Endothelial cell of umbilical vein (primary cell): ENCODE data around the gene TES. TPM values are rescaled to one million over a fixed set of nuclear protein-coding genes. Genes with fewer than 3 reads are reported as not detected.

Experiments used
- BruUV-seq: library from RNA; stranded (reverse); fragments of 400-500 nt; replicated peaks from 2 replicates; lab custom pipeline; 2021; lab: Mats Ljungman, UMichigan
- CTCF ChIA-PET: fragments of 300-600, 350-600 bp; sonication (Branson Sonifier 250); formaldehyde crosslinking; loops from one replicate; lab custom pipeline; 2021; ENCODE audit warnings: antibody characterized with exemption, inconsistent platforms; lab: Charles Lee
- POLR2A ChIA-PET: fragments of 300-600, 350-600 bp; sonication (Branson Sonifier 250); formaldehyde crosslinking; loops from one replicate; lab custom pipeline; 2021; ENCODE audit warnings: antibody characterized with exemption, inconsistent platforms; lab: Charles Lee
- DNase-seq: peaks from one replicate; pipeline ENCODE4 v3.0.0-alpha.2; 2011; ENCODE audit warnings: low read depth, low spot score
- FAIRE-seq: peaks from 2 replicates; lab custom pipeline; 2011; peaks lifted over from hg19 to GRCh38; lab: Jason Lieb, UNC
- H2AFZ ChIP-seq: 2 replicates; pipeline ENCODE4 v1.6.0; 2012; ENCODE audit warnings: low read depth, low read length, control low read depth, inconsistent platforms
- H3K27ac ChIP-seq: 2 replicates; pipeline ENCODE4 v1.5.1; 2011; ENCODE audit warnings: low read depth, mild to moderate bottlenecking, control low read depth, low read length, moderate library complexity; ENCODE audit not compliant: insufficient read depth
- H3K27me3 ChIP-seq, 2 experiments: 2 replicates each; pipeline versions ENCODE4 v1.6.0 to v1.6.1; 2011; ENCODE audit warnings: low read length in 2 of 2, mixed read lengths in 1 of 2; ENCODE audit not compliant: control insufficient read depth in 2 of 2, insufficient read depth in 2 of 2
- H3K36me3 ChIP-seq, 2 experiments: 2 replicates in 1 of 2; 3 replicates in 1 of 2; pipeline ENCODE4 v1.5.1; 2011; ENCODE audit warnings: low read length in 2 of 2, mild to moderate bottlenecking in 1 of 2, moderate library complexity in 1 of 2; ENCODE audit not compliant: control insufficient read depth in 2 of 2, insufficient read depth in 2 of 2; ENCODE audit errors: extremely low read depth in 1 of 2
- H3K4me1 ChIP-seq: 3 replicates; pipeline ENCODE4 v1.5.1; 2011; ENCODE audit warnings: mild to moderate bottlenecking, low read length; ENCODE audit not compliant: control insufficient read depth, insufficient read depth; ENCODE audit errors: extremely low read depth
- H3K4me2 ChIP-seq: 2 replicates; pipeline ENCODE4 v1.6.1; 2011; ENCODE audit warnings: low read length, control low read depth, mixed read lengths; ENCODE audit not compliant: insufficient read depth
- H3K4me3 ChIP-seq, 3 experiments: fragments of 200-600 bp in 1 of 3; sonication (generic), shearing (Covaris generic) in 1 of 3; replicated peaks in 1 of 3; 2 replicates each; pipeline ENCODE4 v1.5.1; 2011 to 2016; ENCODE audit warnings: control low read depth in 3 of 3, low read length in 3 of 3, mild to moderate bottlenecking in 2 of 3, inconsistent platforms in 1 of 3, low read depth in 1 of 3, moderate library complexity in 1 of 3; ENCODE audit not compliant: insufficient read depth in 1 of 3
- H3K79me2 ChIP-seq: 2 replicates; pipeline ENCODE4 v1.6.0; 2012; ENCODE audit warnings: low read length, inconsistent platforms; ENCODE audit not compliant: control insufficient read depth, insufficient read depth
- H3K9ac ChIP-seq: replicated peaks from 2 replicates; pipeline ENCODE3; 2011; ENCODE audit warnings: low read length, control low read depth; ENCODE audit not compliant: insufficient read depth; ENCODE audit errors: extremely low read depth
- H3K9me1 ChIP-seq: replicated peaks from 3 replicates; pipeline ENCODE4 v1.6.0; 2011; ENCODE audit warnings: mild to moderate bottlenecking, low read length; ENCODE audit not compliant: control insufficient read depth, insufficient read depth; ENCODE audit errors: extremely low read depth
- H3K9me3 ChIP-seq: replicated peaks from 2 replicates; pipeline ENCODE4 v1.5.1; 2012; ENCODE audit warnings: low read length, inconsistent platforms; ENCODE audit not compliant: control insufficient read depth, insufficient read depth
- H4K20me1 ChIP-seq: replicated peaks from 2 replicates; pipeline ENCODE3; 2011; ENCODE audit warnings: mild to moderate bottlenecking, low read length; ENCODE audit not compliant: control insufficient read depth, insufficient read depth; ENCODE audit errors: extremely low read depth
- EZH2 ChIP-seq: IDR thresholded peaks from 2 replicates; pipeline ENCODE4 v1.6.1; 2012; ENCODE audit warnings: borderline replicate concordance, low read depth, mild to moderate bottlenecking, moderate library complexity, low read length, inconsistent platforms; ENCODE audit not compliant: severe bottlenecking
- FOS ChIP-seq: IDR thresholded peaks from 2 replicates; pipeline ENCODE4 v1.6.1; 2011; ENCODE audit warnings: mild to moderate bottlenecking, low read length, moderate library complexity, borderline replicate concordance; ENCODE audit not compliant: insufficient read depth
- GATA2 ChIP-seq: IDR thresholded peaks from 2 replicates; pipeline ENCODE4 v1.7.0; 2011; ENCODE audit warnings: low read depth, mild to moderate bottlenecking, moderate library complexity, mixed read lengths, low read length; ENCODE audit not compliant: insufficient read length, insufficient read depth
- MYC ChIP-seq: IDR thresholded peaks from one replicate; pipeline ENCODE4 v1.6.1; 2011; ENCODE audit warnings: mild to moderate bottlenecking, low read depth, low read length
- dilution Hi-C: fragments of 300-500 bp; cut with MboI; formaldehyde crosslinking; loops from one replicate; pipeline ENCODE4 v1.15.0; 2019; ENCODE audit warnings: low sequenced_read_pairs; ENCODE audit not compliant: extremely low pct_ligation_motif_present
- intact Hi-C: fragments of 100-400 bp; cut with micrococcal nuclease; formaldehyde crosslinking; loops from one replicate; pipeline ENCODE4 v1.10.0; 2022
- polyA plus RNA-seq, 4 experiments: library from polyadenylated mRNA; depleted of rRNA in 3 of 4; stranded (reverse) in 3 of 4; unstranded in 1 of 4; fragments of >200 nt; gene quantifications; 2 replicates each; pipeline versions ENCODE4 v1.2.1 to v1.2.3, GENCODE V29; 2011 to 2012; ENCODE audit warnings: missing spikeins in 1 of 4
- total RNA-seq: library from RNA; stranded (reverse); gene quantifications from 2 replicates; pipeline ENCODE4 v1.2.3, GENCODE V29; 2021
- TF ChIP-seq, protein P1 (sequence below), 2 donors: IDR thresholded peaks; 1 replicate in 1 of 2; 2 replicates in 1 of 2; pipeline ENCODE4 v1.5.1; 2011; ENCODE audit warnings: low read length in 2 of 2, mild to moderate bottlenecking in 2 of 2, moderate library complexity in 2 of 2, control low read depth in 1 of 2, inconsistent platforms in 1 of 2, low read depth in 1 of 2; ENCODE audit not compliant: insufficient read depth in 1 of 2; ENCODE audit errors: extremely low read depth in 1 of 2

Gene TES
- total and polyA plus RNA-seq, 2 donors (not counting 3 experiments of a cell fraction or from before 2014, with no cell fraction given), result 35.3 to 50.5 TPM

DNA sequence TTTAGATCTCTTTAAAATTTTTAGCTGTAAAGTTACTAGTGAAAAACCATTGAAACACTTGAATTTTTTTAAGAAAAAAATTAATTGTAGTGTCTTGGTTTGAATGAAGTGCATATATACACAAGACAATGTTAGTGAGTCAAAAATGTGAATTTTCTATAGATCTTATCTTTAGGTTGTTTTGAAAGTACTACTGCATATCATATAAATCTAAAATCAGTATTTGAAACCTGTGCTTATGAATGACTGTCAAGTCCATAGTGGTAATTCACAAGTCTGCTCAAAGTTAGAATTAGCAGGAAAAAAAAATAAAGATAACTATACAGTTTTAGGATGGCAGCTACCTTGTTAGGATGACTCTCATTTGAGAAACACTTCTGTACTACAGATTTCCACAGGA is 25.0 kb downstream of the TES start:
- H3K4me1 ChIP-seq, result peaks cover 11% of the 10 kb centered on the region
- DNase-seq, result no peak
- intact Hi-C loops (loop anchor here (5.0 kb wide), 1 partner anchor 572 kb away; no protein-coding TSS in a partner anchor), dilution Hi-C loops (no loop called here)
- H3K36me3 ChIP-seq, result peaks cover 6 to 18% of the 10 kb centered on the region in 2 experiments
- H4K20me1 ChIP-seq, result peaks cover 3% of the 10 kb centered on the region
- no peak overlapping the region for H3K27ac ChIP-seq
- no peaks in the 10 kb centered on the region for H3K27me3 ChIP-seq
- FAIRE-seq, result no peak
- no peak overlapping the region for H2AFZ ChIP-seq
- H3K9me1 ChIP-seq, result peaks cover 3% of the 10 kb centered on the region
- no peaks in the 10 kb centered on the region for H3K9me3 ChIP-seq
- H3K9ac ChIP-seq, result no peak overlapping the region
- H3K4me2 ChIP-seq, result no peak overlapping the region
- H3K79me2 ChIP-seq, result peaks cover 45% of the 10 kb centered on the region
- no TSS peak for BruUV-seq
- POLR2A ChIA-PET, result interaction anchor here (1.7 kb wide), 1 partner anchor 55 kb away, joined by 7 read pairs; no protein-coding TSS in a partner anchor
- H3K4me3 ChIP-seq, result no peak overlapping the region
- TF ChIP-seq MYC (no peak), FOS (no peak), GATA2 (no peak), EZH2 (no peak)
- CTCF ChIA-PET, result interaction anchor here (0.7 to 15.5 kb wide), 20 partner anchors 9 to 357 kb away, joined by 3 to 462 read pairs (median 10); partner anchors contain the start of gene TES

DNA sequence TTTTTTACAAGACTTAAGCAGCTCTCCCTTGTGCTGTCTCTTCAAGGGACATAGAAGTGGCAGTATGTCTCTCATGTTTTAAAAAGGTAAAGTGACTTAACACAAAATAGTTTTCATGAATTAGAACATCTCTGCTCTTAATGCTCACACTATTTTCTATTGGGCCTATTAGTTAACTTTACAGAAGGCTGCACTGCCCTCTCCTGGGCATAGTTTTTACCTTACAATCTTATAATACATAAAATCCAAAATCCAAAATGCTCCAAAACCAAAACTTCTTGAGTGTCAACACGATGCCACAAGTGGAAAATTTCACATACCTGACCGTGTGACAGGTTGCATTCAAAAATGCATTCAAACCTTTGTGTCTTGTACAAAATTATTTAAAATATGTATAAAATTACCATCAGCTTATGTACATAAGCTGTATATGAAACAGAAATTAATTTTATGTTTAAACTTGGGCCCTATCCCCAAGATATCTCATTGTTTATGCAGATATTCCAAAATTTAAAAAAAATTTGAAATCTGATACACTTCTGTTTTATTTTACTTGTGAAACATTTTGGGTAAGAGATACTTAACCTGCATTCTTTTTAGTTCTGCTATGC is 25.8 kb downstream of the TES start:
- FAIRE-seq (peak; percentile 35), DNase-seq (peak; percentile 74)
- Histone ChIP-seq H3K9ac (no peak overlapping the region), H3K4me2 (no peak overlapping the region), H3K9me1 (peaks cover 3% of the 10 kb centered on the region), H2AFZ (no peak overlapping the region), H3K36me3 (peaks cover 6 to 19% of the 10 kb centered on the region in 2 experiments), H3K9me3 (no peaks in the 10 kb centered on the region), H3K27me3 (no peaks in the 10 kb centered on the region), H3K4me1 (peaks cover 11% of the 10 kb centered on the region), H3K4me3 (no peak overlapping the region), H3K27ac (no peak overlapping the region), H3K79me2 (peaks cover 38% of the 10 kb centered on the region), H4K20me1 (peaks cover under 1% of the 10 kb centered on the region)
- no TSS peak for BruUV-seq
- dilution Hi-C loops, result no loop called here
- ChIA-PET CTCF (interaction anchor here (0.7 to 15.5 kb wide), 31 partner anchors 8 to 356 kb away, joined by 3 to 462 read pairs (median 5); partner anchors contain the start of gene TES), POLR2A (interaction anchor here (1.7 kb wide), 1 partner anchor 56 kb away, joined by 7 read pairs; no protein-coding TSS in a partner anchor)
- intact Hi-C loops, result loop anchor here (1.0 to 5.0 kb wide), 4 partner anchors 56 to 571 kb away; no protein-coding TSS in a partner anchor
- TF ChIP-seq FOS, result no peak
- TF ChIP-seq, protein P1, sequence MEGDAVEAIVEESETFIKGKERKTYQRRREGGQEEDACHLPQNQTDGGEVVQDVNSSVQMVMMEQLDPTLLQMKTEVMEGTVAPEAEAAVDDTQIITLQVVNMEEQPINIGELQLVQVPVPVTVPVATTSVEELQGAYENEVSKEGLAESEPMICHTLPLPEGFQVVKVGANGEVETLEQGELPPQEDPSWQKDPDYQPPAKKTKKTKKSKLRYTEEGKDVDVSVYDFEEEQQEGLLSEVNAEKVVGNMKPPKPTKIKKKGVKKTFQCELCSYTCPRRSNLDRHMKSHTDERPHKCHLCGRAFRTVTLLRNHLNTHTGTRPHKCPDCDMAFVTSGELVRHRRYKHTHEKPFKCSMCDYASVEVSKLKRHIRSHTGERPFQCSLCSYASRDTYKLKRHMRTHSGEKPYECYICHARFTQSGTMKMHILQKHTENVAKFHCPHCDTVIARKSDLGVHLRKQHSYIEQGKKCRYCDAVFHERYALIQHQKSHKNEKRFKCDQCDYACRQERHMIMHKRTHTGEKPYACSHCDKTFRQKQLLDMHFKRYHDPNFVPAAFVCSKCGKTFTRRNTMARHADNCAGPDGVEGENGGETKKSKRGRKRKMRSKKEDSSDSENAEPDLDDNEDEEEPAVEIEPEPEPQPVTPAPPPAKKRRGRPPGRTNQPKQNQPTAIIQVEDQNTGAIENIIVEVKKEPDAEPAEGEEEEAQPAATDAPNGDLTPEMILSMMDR (IDR thresholded peaks at IDR 0.05; ENCODE audit: extremely low read depth in 1 of 2, insufficient read depth in 1 of 2, low read depth in 1 of 2, low read length in 2 of 2), result peak; percentile 22 to 24
